Naive B cell (primary cell): ENCODE data around the gene ATP4B. TPM values are rescaled to one million over a fixed set of nuclear protein-coding genes. Genes with fewer than 3 reads are reported as not detected.

Experiments
- ATAC-seq, 2 donors: fragments of 150-1000 bp; cut with Tn5 transposase; 2 replicates each; pipeline ENCODE4 v1.10.0; 2021; ENCODE audit warnings: low read depth in 2 of 2, mild to moderate bottlenecking in 2 of 2, moderate library complexity in 2 of 2
- DNase-seq: peaks from one replicate; pipeline ENCODE4 v3.0.0; 2022
- H3K27ac Mint-ChIP-seq, 6 donors: one replicate each; pipeline ENCODE4 v1.8.0; 2020 to 2022; ENCODE audit warnings: mild to moderate bottlenecking in 6 of 6, mixed read lengths in 6 of 6, moderate library complexity in 5 of 6, inconsistent platforms in 2 of 6
- H3K27me3 Mint-ChIP-seq, 3 donors: one replicate each; pipeline ENCODE4 v1.8.0; 2021 to 2022; ENCODE audit warnings: mixed read lengths in 3 of 3, mild to moderate bottlenecking in 1 of 3
- H3K36me3 Mint-ChIP-seq, 2 donors: one replicate each; pipeline ENCODE4 v1.8.0; 2020 to 2022; ENCODE audit warnings: mixed read lengths in 2 of 2, inconsistent platforms in 1 of 2, mild to moderate bottlenecking in 1 of 2
- H3K4me1 Mint-ChIP-seq, 3 donors: one replicate each; pipeline ENCODE4 v1.8.0; 2020 to 2022; ENCODE audit warnings: mixed read lengths in 3 of 3, inconsistent platforms in 1 of 3, mild to moderate bottlenecking in 1 of 3, moderate library complexity in 1 of 3
- H3K4me3 Mint-ChIP-seq, 8 donors: one replicate each; pipeline ENCODE4 v1.8.0; 2020 to 2022; ENCODE audit warnings: mild to moderate bottlenecking in 8 of 8, mixed read lengths in 8 of 8, moderate library complexity in 8 of 8, inconsistent platforms in 2 of 8
- H3K9me3 Mint-ChIP-seq, 7 donors: one replicate each; pipeline ENCODE4 v1.8.0; 2020 to 2022; ENCODE audit warnings: mixed read lengths in 7 of 7, mild to moderate bottlenecking in 5 of 7, inconsistent platforms in 2 of 7, moderate library complexity in 1 of 7
- polyA plus RNA-seq, 6 donors: library from polyadenylated mRNA; unstranded; fragments of 300-500 nt; fragmentation: Illumina TruSeq; gene quantifications; one replicate each; pipeline ENCODE4 v1.2.3, GENCODE V29; 2021; ENCODE audit warnings: low read depth in 6 of 6

The ATP4B gene
- polyA plus RNA-seq, 6 donors from 2014 or later: not detected

DNA sequence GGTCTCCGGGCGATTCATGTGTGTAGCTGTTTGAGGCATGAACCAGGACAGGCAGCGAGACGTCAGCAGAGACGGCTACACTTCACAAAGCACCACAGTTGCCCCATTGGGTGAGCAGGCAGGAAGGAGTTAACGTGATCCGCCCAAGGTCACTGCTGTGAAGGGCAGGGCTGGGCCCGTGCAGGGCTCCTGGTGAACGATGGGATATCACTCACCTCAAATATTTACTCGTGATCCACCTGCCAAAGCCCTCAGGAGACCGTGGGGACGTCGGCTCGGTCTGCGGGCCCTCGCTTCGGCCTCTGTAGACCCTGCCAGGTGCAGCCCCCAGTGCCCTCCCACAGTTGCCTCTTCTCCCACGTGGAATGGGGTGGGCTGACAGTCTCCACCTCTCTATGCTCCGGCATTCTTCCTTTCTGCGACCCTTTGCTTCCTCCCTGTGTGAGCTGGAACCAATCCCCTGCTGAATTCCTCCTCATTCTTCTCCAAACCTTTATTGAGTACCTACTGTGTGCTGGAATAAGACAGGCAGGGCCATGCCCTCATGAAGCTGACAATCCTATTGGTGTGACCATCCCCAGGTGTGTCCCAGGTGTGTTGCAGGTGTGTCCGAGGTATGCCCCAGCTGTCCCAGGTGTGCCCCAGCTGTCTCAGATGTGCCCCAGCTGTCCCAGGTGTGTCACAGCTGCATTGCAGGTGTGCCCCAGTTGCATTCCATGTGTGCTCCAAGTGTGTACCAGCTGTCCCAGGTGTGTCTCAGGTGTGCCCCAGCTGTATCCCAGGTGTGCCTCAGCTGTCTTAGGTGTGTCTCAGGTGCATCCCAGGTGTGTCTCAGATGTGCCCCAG lies 7.0 kb upstream of the ATP4B start:
- Mint-ChIP-seq H3K4me3 (no peak overlapping the region), H3K4me1 (no peaks in the 10 kb centered on the region), H3K9me3 (peaks cover 8 to 23% (median 14%) of the 10 kb centered on the region in 7 donors), H3K27ac (peak overlapping the region in 1 of 6 donors; percentile 62), H3K27me3 (peaks cover 18 to 43% (median 32%) of the 10 kb centered on the region in 3 donors), H3K36me3 (peaks cover 8 to 13% of the 10 kb centered on the region in 2 donors)
- no peak for DNase-seq
- ATAC-seq: no peak

- Mint-ChIP-seq H3K27me3 (peaks cover 18 to 39% (median 29%) of the 10 kb centered on the region in 3 donors), H3K9me3 (peaks cover 8 to 23% (median 14%) of the 10 kb centered on the region in 7 donors), H3K4me3 (peak overlapping the region in 1 of 8 donors; percentile 29), H3K4me1 (no peaks in the 10 kb centered on the region), H3K36me3 (peaks cover 8 to 13% of the 10 kb centered on the region in 2 donors), H3K27ac (no peak overlapping the region)
- DNase-seq: no peak
- ATAC-seq: no peak
These were observed 5.9 kb upstream of the ATP4B start for GRCh38 chr13:113663934-113664333.

DNA sequence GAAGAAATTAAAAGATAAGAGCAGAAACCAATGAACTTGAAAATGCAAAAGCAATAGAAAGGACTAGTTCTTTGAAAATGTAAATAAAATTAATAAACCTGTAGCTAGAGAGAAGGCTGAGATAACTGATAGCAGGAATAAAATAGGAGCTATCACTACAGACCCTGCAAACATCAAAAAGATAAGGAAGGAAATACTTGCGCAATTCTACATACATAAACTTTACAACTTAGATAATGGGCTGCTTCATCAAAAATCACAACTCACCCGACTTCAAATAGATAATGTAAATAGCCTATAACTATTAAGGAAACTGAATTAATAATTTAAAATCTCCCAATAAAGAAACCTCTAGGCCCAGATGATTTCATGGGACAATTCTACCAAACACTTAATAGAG lies 3.5 kb upstream of the ATP4B start:
- H3K9me3 Mint-ChIP-seq: peaks cover 8 to 23% (median 14%) of the 10 kb centered on the region in 7 donors
- ATAC-seq (no peak), DNase-seq (no peak)
- peaks cover 8 to 13% of the 10 kb centered on the region in 2 donors for H3K36me3 Mint-ChIP-seq
- no peaks in the 10 kb centered on the region for H3K4me1 Mint-ChIP-seq
- H3K27me3 Mint-ChIP-seq: peaks cover 18 to 35% (median 23%) of the 10 kb centered on the region in 3 donors
- no peak overlapping the region for H3K27ac Mint-ChIP-seq
- H3K4me3 Mint-ChIP-seq: no peak overlapping the region

DNA sequence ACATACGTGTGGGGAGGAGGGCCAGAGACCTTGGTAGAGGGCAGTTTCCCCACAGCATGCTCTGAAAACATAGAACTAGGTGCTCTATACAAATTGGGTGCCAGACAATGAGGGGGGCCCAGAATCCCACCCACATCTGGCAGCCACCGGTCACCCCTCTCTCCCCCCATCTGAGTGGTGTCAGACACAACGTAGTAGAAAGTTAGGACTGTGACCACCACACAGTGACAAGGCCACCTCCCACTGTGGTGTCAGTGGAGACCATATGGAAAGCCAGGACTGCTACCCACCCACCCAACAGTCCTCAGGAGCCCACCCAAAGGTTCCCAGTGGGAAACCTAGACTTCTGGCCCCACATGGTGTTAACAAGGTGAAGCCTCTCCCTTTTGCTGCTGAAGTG lies 2.1 kb upstream of the ATP4B start:
- Mint-ChIP-seq H3K27ac (no peak overlapping the region), H3K9me3 (peaks cover 8 to 23% (median 14%) of the 10 kb centered on the region in 7 donors), H3K4me1 (no peaks in the 10 kb centered on the region), H3K36me3 (peaks cover 8 to 13% of the 10 kb centered on the region in 2 donors), H3K4me3 (no peak overlapping the region), H3K27me3 (peaks cover 18 to 31% (median 23%) of the 10 kb centered on the region in 3 donors)
- no peak for DNase-seq
- ATAC-seq: no peak

- Mint-ChIP-seq H3K27me3 (peaks cover 17 to 24% (median 18%) of the 10 kb centered on the region in 3 donors), H3K4me3 (no peak overlapping the region), H3K9me3 (peaks cover 8 to 23% (median 14%) of the 10 kb centered on the region in 7 donors), H3K27ac (no peak overlapping the region), H3K4me1 (no peaks in the 10 kb centered on the region), H3K36me3 (peaks cover 8 to 13% of the 10 kb centered on the region in 2 donors)
- DNase-seq (no peak), ATAC-seq (no peak)
These were observed 1.3 kb upstream of the ATP4B start for GRCh38 chr13:113659337-113659736.

DNA sequence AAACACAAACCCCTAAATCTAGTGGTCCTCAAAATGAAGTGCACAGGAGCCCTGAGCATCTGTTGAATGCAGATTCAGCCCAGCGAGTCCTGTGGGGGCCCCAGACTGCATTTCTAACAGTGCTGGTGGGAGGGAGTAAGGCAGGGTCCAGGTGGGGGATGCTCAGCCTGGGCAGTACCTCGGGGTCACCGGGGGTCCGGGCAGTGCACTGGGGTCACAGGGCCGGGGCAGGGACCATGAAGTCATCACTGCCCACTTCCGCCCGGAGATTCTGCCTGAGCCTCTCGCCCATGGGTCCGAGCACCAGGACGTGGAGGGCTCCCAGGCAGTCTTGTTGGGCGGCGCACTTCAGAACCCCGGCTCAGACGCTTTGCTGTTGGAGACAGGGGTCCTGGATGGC lies 838 bp upstream of the ATP4B start:
- DNase-seq: no peak
- peaks cover 0 to 2% (median 0%) of the 10 kb centered on the region in 3 donors for H3K4me1 Mint-ChIP-seq
- H3K4me3 Mint-ChIP-seq: no peak overlapping the region
- H3K27me3 Mint-ChIP-seq: peaks cover 13 to 19% (median 17%) of the 10 kb centered on the region in 3 donors
- no peak for ATAC-seq
- peaks cover 8 to 13% of the 10 kb centered on the region in 2 donors for H3K36me3 Mint-ChIP-seq
- H3K27ac Mint-ChIP-seq: no peak overlapping the region
- peaks cover 8 to 23% (median 14%) of the 10 kb centered on the region in 7 donors for H3K9me3 Mint-ChIP-seq

DNA sequence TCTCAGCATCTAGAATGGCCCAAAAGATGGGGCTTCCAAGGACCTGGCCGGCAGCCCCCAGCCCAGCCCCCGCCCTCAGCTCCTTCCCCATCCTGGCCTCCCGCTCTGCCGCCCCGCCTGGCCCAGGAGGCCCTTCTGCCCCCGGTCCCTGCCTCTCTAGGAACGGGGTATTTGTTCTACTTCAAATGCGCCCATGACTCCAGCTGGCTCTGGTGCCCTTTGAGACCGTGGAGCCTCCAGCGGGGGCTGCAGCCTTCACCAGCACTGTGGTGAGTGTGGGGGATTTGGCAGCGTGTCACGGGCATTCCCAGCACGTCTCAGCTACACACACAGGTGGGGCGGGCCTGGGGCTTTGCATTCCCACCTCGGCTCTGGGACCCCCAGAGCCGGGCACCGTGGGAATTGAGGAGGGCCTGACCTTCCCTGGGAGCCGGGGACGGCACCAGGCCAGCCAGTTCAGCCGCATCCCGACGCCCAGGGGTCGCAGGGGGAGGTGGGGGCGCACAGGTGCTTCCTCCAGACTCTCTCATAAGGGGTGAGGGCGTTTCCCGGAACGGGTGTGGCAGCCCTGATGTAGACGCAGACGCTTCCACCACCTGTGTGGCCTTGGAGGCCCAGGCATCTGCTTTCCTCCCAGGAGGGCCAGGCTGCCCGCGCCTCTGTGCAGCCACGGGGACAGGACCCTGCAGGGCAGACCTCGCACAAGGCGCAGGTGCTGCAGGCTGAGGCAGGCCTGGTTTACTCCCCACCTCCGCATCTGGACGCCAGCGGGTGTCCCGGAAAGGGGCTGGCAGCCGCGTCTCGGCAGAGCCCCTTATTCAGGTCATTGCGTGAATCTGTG lies 947 bp downstream of the ATP4B start:
- peaks cover 8 to 17% (median 14%) of the 10 kb centered on the region in 7 donors for H3K9me3 Mint-ChIP-seq
- H3K4me1 Mint-ChIP-seq: peaks cover 0 to 4% (median 0%) of the 10 kb centered on the region in 3 donors
- no peak overlapping the region for H3K4me3 Mint-ChIP-seq
- H3K36me3 Mint-ChIP-seq: peaks cover 3 to 13% of the 10 kb centered on the region in 2 donors
- peaks cover 9 to 12% (median 11%) of the 10 kb centered on the region in 3 donors for H3K27me3 Mint-ChIP-seq
- ATAC-seq (no peak), DNase-seq (no peak)
- no peak overlapping the region for H3K27ac Mint-ChIP-seq

DNA sequence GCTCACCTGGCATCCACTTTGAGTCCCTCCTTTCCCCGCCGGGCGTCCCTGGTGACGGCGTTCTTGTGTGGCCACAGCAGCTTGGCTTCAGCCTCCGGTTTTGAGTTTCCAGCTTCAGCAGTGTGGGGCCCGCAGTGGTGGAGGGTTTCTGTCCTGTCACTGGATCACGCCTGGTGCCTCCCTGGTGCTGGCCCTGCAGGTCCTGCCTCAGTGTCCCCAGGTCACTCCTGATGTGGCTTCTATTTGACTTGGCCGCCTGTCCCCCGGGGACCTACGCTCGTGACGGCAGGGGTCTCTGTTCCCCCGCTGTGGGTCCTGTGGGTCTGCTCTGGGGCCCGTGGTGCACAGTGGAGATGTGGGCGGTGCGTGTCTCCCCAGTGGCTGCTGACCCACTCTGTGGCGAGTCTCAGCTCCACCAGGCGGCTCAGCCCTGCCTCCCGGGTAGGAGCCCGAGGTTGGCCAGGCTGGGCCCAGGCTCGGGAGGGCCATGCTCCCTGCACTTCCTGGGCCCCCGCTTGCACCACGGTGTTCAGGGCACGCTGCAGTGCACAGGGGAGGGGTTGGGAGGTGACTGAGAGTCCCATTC lies 1.9 kb downstream of the ATP4B start:
- DNase-seq (no peak), ATAC-seq (no peak)
- Mint-ChIP-seq H3K27ac (no peak overlapping the region), H3K9me3 (peaks cover 3 to 7% (median 5%) of the 10 kb centered on the region in 7 donors), H3K4me1 (peaks cover 0 to 4% (median 0%) of the 10 kb centered on the region in 3 donors), H3K4me3 (no peak overlapping the region), H3K27me3 (peaks cover 6 to 12% (median 7%) of the 10 kb centered on the region in 3 donors), H3K36me3 (peaks cover 0 to 7% of the 10 kb centered on the region in 2 donors)

- Mint-ChIP-seq H3K4me3 (no peak overlapping the region), H3K27me3 (peaks cover 0 to 6% (median under 1%) of the 10 kb centered on the region in 3 donors), H3K36me3 (peaks cover 0 to 1% of the 10 kb centered on the region in 2 donors), H3K4me1 (peaks cover 0 to 4% (median 0%) of the 10 kb centered on the region in 3 donors), H3K27ac (peak overlapping the region in 1 of 6 donors; percentile 83), H3K9me3 (peaks cover 0 to 3% (median 0%) of the 10 kb centered on the region in 7 donors)
- ATAC-seq: no peak
- DNase-seq: no peak
These were observed 2.5 kb downstream of the ATP4B start for GRCh38 chr13:113655346-113656002.

GRCh38 chr13:113654591-113655345 lies 3.2 kb downstream of the ATP4B start:
- DNase-seq (no peak), ATAC-seq (no peak)
- Mint-ChIP-seq H3K36me3 (no peaks in the 10 kb centered on the region), H3K27ac (peak overlapping the region in 1 of 6 donors; percentile 83), H3K4me3 (no peak overlapping the region), H3K4me1 (peaks cover 0 to 4% (median 0%) of the 10 kb centered on the region in 3 donors), H3K27me3 (no peaks in the 10 kb centered on the region), H3K9me3 (no peaks in the 10 kb centered on the region)

DNA sequence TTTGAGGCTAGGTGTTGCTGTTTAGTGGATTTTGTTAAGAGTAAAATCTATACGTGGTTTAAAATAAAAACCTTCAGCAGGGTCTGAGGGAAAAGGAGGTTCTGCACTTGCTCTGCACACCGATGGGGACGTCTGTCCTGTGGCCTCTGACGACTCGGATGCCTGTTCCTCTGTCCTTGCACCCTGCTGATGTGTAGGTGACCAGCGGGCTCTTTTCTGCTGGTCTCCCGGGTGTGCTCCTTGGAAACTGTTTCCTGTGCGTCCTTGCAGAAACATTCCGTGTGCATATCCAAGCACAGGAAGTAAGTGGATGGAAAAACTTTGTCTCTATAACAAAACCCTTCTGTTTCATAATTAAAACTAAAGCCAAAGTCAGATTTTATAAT lies 3.8 kb downstream of the ATP4B start:
- ATAC-seq: no peak

More for the DNA sequence above, 3.8 kb downstream of the ATP4B start:
- no peak for DNase-seq
- Mint-ChIP-seq H3K9me3 (no peaks in the 10 kb centered on the region), H3K27me3 (no peaks in the 10 kb centered on the region), H3K36me3 (no peaks in the 10 kb centered on the region), H3K4me1 (peaks cover 0 to 4% (median 0%) of the 10 kb centered on the region in 3 donors), H3K27ac (peak overlapping the region in 1 of 6 donors; percentile 33), H3K4me3 (no peak overlapping the region)
